HEK293T (cell line): ENCODE results near the gene EED.

Experiments
- BHLHE40 ChIP-seq: fragments of 450-650 bp; IDR thresholded peaks from 2 replicates; pipeline ENCODE4 v1.6.1; 2016; ENCODE audit warnings: mild to moderate bottlenecking, moderate library complexity, borderline replicate concordance
- L3MBTL2 ChIP-seq: fragments of 450-650 bp; conservative IDR thresholded peaks from 2 replicates; pipeline ENCODE4 v1.6.1; 2016; ENCODE audit warnings: mild to moderate bottlenecking
- NFRKB ChIP-seq: fragments of 450-650 bp; IDR thresholded peaks from 2 replicates; pipeline ENCODE4 v1.6.1; 2016; ENCODE audit warnings: mild to moderate bottlenecking, moderate library complexity
- SP1 ChIP-seq: fragments of 450-650 bp; IDR thresholded peaks from 2 replicates; pipeline ENCODE4 v1.6.1; 2017
- SUZ12 ChIP-seq: fragments of 450-650 bp; IDR thresholded peaks from 2 replicates; pipeline ENCODE4 v1.6.1; 2016; ENCODE audit warnings: mild to moderate bottlenecking
- TARDBP ChIP-seq: fragments of 450-650 bp; IDR thresholded peaks from 2 replicates; pipeline ENCODE4 v1.6.1; 2016

DNA sequence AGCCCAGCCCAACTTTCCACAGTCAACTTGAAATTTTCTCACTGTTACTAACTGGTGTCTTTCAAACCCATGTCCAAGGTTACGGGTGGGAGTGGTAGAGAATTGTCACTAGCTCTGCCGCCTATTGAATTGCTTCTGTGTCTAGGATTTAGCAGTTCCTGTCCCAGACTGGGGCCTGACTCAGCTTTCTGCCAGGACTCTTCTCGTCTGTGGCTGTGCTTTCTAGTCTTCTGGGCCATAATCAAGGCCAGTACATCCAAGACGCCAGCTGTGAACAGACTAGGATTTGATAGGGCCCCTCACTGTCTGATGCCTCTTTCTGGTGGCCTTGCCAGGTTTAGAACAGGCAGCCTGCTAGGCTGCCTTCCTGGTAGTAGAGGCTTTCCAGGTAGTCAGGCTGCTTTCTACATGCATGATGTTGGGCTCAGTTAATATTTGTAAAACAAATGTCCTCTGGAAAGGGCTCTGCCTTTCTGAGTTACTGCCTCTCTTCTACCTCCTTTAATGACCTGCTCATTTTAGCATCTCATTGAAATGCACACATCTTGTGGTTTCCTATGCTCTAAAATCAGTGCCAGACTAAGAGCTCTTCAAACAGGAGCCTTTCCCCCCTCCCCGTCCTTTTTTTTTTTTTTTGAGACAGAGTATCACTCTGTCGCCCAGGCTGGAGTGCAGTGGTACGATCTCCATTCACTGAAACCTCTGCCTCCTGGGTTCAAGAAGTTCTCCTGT is 44.4 kb downstream of the EED start:
- TF ChIP-seq L3MBTL2, result no peak
- TF ChIP-seq SUZ12, result no peak
- TF ChIP-seq BHLHE40, result no peak
- TF ChIP-seq NFRKB, result no peak
- no peak for TF ChIP-seq TARDBP
- no peak for TF ChIP-seq SP1
